T-helper 2 cell treated with Interferon-gamma antibody and Interleukin-4, amounts not matched to agents 5 μg/mL and 100 μg/mL, for 36 hours (primary cell): Measurements from ENCODE around the gene CT45A8.
"Not testable (repeated sequence)": the region's sequence is repeated elsewhere in the genome, so short reads cannot be mapped to it uniquely, and the experiment has no call there.

ENCODE experiments used
- DNase-seq: peaks from one replicate; pipeline ENCODE4 v3.0.0; 2021; ENCODE audit warnings: low spot score
- H3K27ac Mint-ChIP-seq: one replicate; pipeline ENCODE4 v1.8.0; 2021; ENCODE audit warnings: mild to moderate bottlenecking, mixed read lengths
- H3K27me3 Mint-ChIP-seq: one replicate; pipeline ENCODE4 v1.8.0; 2021; ENCODE audit warnings: low read depth, mixed read lengths
- H3K36me3 Mint-ChIP-seq: one replicate; pipeline ENCODE4 v1.8.0; 2021; ENCODE audit warnings: low read depth, mixed read lengths
- H3K4me1 Mint-ChIP-seq: one replicate; pipeline ENCODE4 v1.8.0; 2021; ENCODE audit warnings: low read depth, mixed read lengths
- H3K4me3 Mint-ChIP-seq: one replicate; pipeline ENCODE4 v1.8.0; 2022; ENCODE audit warnings: mild to moderate bottlenecking, moderate library complexity, mixed read lengths
- H3K9me3 Mint-ChIP-seq: one replicate; pipeline ENCODE4 v1.8.0; 2021; ENCODE audit warnings: mixed read lengths

The CT45A8 gene

GRCh38 chrX:135854438-135854837, at the start of gene CT45A8:
Gene CT45A8, minus strand, starts transcription at chrX:135854538. Its CDS starts 3,755 bp downstream, at chrX:135850783.
- H3K36me3 Mint-ChIP-seq, H3K4me1 Mint-ChIP-seq, H3K4me3 Mint-ChIP-seq, H3K27me3 Mint-ChIP-seq, H3K27ac Mint-ChIP-seq, DNase-seq, H3K9me3 Mint-ChIP-seq: not testable (repeated sequence)

DNA sequence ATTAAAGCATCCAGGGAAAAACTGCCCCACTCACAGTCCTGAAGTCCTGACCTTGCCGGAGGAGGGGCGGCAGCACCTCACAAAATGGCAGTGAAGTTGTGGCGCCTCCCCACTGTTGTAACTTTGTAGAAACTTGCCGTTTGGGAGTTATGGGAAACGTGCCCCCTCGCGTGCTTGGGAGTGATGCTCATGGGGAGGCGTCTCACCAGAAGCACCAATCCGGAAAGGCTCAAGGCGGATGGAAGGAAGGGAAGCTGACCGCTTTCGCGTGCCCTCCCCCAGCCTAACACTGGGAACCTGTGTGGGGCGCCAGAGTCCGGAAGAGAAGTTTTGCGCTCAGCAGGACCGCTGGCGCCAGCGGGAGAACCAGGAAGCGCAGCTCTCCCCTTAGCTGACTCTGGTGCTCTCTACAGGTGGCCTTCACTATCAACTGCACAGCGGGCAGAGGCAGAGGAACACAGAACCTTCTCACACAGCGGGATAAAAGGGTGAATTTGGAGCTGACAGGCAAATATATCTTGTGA, 39.0 kb upstream of the CT45A8 start, which contains the start of the genes CT45A10 and SAGE1:
TSS of gene CT45A10 (minus strand) at position 151 of the 524 bp plus-strand sequence. CDS start 8,100 bp downstream, outside the sequence.
TSS of gene SAGE1 (plus strand) at position 423 of the 524 bp plus-strand sequence. CDS start 2,527 bp downstream, outside the sequence.
- Mint-ChIP-seq H3K36me3 (no peaks in the 10 kb centered on the region), H3K4me1 (no peaks in the 10 kb centered on the region), H3K4me3 (no peak within 1 kb of the TSS), H3K27me3 (no peaks in the 10 kb centered on the region), H3K9me3 (no peaks in the 10 kb centered on the region), H3K27ac (no peak within 1 kb of the TSS)
- no peak for DNase-seq

- Mint-ChIP-seq H3K9me3 (no peaks in the 10 kb centered on the region), H3K4me3 (no peak overlapping the region), H3K27ac (no peak overlapping the region), H3K4me1 (no peaks in the 10 kb centered on the region), H3K27me3 (no peaks in the 10 kb centered on the region), H3K36me3 (no peaks in the 10 kb centered on the region)
- DNase-seq, result no peak
These were observed 38.4 kb upstream of the CT45A8 start for GRCh38 chrX:135892781-135893180.

DNA sequence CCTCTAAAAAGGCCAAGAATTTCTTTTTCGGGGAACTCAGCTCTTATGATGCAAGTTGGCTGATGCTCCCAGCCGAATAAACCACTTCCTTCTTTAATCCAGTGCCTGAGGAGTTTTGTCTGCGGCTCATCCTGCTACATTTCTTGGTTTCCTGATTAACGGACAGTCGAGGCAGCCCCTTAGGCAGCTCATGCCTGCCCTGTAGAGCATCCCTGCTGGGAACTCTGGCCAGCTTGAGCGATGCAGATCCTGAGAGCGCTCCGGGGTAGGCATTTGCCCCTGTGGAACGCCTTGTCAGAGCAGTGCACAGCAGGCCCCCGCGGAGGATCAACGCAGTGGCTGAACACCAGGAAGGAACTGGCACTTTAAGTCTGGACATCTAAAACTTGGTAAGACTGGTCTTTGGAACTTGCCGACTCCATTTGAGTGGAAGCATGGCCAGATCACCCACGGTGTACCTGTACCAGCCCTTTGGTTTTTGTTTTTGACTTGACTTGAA, 35.8 kb upstream of the CT45A8 start:
- Mint-ChIP-seq H3K27ac (no peak overlapping the region), H3K4me3 (no peak overlapping the region), H3K9me3 (no peaks in the 10 kb centered on the region), H3K27me3 (no peaks in the 10 kb centered on the region), H3K4me1 (no peaks in the 10 kb centered on the region), H3K36me3 (no peaks in the 10 kb centered on the region)
- no peak for DNase-seq

- H3K36me3 Mint-ChIP-seq, H3K27me3 Mint-ChIP-seq, H3K4me3 Mint-ChIP-seq, H3K9me3 Mint-ChIP-seq, H3K27ac Mint-ChIP-seq, H3K4me1 Mint-ChIP-seq: not testable (repeated sequence)
- DNase-seq, result peak; percentile 10
These were observed 34.6 kb upstream of the CT45A8 start for GRCh38 chrX:135888976-135889375.

GRCh38 chrX:135888230-135888629, 33.9 kb upstream of the CT45A8 start:
- H3K4me1 Mint-ChIP-seq, H3K4me3 Mint-ChIP-seq, DNase-seq, H3K27me3 Mint-ChIP-seq, H3K27ac Mint-ChIP-seq, H3K9me3 Mint-ChIP-seq, H3K36me3 Mint-ChIP-seq: not testable (repeated sequence)

DNA sequence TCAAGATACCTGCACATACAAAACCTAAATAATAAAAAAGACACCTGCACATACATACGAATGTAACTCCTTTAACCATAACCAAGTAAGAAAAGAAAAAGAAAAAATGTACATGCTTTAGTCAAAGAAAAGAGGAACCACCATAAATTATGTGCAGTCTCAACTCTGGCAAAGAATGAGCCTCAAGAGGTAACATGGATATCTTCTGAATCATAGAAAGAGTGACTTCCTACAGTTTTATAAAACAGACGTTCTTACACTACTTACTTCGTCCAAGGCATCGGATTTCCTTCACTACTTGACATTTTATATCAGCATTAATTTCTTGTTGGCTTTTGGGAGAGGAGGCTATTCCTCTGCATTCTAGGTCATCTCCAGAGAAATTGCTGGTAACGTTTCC, 28.4 kb upstream of the CT45A8 start:
- H3K9me3 Mint-ChIP-seq, H3K36me3 Mint-ChIP-seq, H3K27ac Mint-ChIP-seq, DNase-seq, H3K27me3 Mint-ChIP-seq, H3K4me1 Mint-ChIP-seq, H3K4me3 Mint-ChIP-seq: not testable (repeated sequence)

GRCh38 chrX:135871712-135872111, 17.4 kb upstream of the CT45A8 start, which contains the start of gene CT45A9:
Gene CT45A9, minus strand, starts transcription at chrX:135871812. Its CDS starts 3,751 bp downstream, at chrX:135868061.
- H3K4me1 Mint-ChIP-seq, H3K36me3 Mint-ChIP-seq, H3K27ac Mint-ChIP-seq, H3K4me3 Mint-ChIP-seq, H3K27me3 Mint-ChIP-seq, DNase-seq, H3K9me3 Mint-ChIP-seq: not testable (repeated sequence)

DNA sequence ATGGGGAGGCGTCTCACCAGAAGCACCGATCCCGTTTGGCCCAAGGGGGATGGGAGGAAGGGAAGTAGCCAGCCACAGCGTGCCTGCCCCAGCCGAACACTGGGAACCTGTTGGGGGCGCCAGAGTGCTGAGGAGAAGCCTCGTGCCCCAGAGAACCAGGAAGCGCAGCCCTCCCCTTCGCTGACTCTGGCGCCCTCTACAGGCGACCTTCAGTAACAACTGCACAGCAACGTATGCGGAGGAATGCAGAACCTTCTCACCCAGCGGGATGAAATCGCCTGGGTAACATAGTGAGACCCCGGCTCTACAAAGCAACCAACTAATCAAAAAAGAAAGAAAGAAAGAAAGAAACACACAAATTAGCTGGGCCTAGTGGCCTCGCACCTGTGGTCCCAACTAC, 17.2 kb downstream of the CT45A8 start, which contains the start of gene CT45A7:
TSS of gene CT45A7 (minus strand) at position 101 of the 400 bp plus-strand sequence. CDS start 3,747 bp downstream, outside the sequence.
- not testable (repeated sequence) for H3K36me3 Mint-ChIP-seq, DNase-seq, H3K4me3 Mint-ChIP-seq, H3K27me3 Mint-ChIP-seq, H3K27ac Mint-ChIP-seq, H3K4me1 Mint-ChIP-seq, H3K9me3 Mint-ChIP-seq

- H3K4me1 Mint-ChIP-seq, H3K27ac Mint-ChIP-seq, DNase-seq, H3K4me3 Mint-ChIP-seq, H3K27me3 Mint-ChIP-seq, H3K9me3 Mint-ChIP-seq, H3K36me3 Mint-ChIP-seq: not testable (repeated sequence)
These were observed 34.4 kb downstream of the CT45A8 start, which contains the start of gene CT45A2 for GRCh38 chrX:135819912-135820311. Gene CT45A2, minus strand, starts transcription at chrX:135820012. Its CDS starts 3,747 bp downstream, at chrX:135816265.

DNA sequence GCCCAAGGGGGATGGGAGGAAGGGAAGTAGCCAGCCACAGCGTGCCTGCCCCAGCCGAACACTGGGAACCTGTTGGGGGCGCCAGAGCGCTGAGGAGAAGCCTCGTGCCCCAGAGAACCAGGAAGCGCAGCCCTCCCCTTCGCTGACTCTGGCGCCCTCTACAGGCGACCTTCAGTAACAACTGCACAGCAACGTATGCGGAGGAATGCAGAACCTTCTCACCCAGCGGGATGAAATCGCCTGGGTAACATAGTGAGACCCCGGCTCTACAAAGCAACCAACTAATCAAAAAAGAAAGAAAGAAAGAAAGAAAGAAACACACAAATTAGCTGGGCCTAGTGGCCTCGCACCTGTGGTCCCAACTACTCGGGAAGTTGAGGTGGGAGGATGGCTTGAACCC, 51.7 kb downstream of the CT45A8 start, which contains the start of gene CT45A6:
TSS of gene CT45A6 (minus strand) at position 101 of the 400 bp plus-strand sequence. CDS start 3,794 bp downstream, outside the sequence.
- H3K27me3 Mint-ChIP-seq, H3K4me3 Mint-ChIP-seq, DNase-seq, H3K9me3 Mint-ChIP-seq, H3K27ac Mint-ChIP-seq, H3K36me3 Mint-ChIP-seq, H3K4me1 Mint-ChIP-seq: not testable (repeated sequence)
